HG03097 (cell line): ENCODE results near the gene SMARCAD1.

Experiments
- ATAC-seq: cut with Tn5 transposase; IDR thresholded peaks from one replicate; pipeline ENCODE4 v1.9.1; 2021; ENCODE audit not compliant: unreplicated experiment, low FRiP score

The SMARCAD1 gene

DNA sequence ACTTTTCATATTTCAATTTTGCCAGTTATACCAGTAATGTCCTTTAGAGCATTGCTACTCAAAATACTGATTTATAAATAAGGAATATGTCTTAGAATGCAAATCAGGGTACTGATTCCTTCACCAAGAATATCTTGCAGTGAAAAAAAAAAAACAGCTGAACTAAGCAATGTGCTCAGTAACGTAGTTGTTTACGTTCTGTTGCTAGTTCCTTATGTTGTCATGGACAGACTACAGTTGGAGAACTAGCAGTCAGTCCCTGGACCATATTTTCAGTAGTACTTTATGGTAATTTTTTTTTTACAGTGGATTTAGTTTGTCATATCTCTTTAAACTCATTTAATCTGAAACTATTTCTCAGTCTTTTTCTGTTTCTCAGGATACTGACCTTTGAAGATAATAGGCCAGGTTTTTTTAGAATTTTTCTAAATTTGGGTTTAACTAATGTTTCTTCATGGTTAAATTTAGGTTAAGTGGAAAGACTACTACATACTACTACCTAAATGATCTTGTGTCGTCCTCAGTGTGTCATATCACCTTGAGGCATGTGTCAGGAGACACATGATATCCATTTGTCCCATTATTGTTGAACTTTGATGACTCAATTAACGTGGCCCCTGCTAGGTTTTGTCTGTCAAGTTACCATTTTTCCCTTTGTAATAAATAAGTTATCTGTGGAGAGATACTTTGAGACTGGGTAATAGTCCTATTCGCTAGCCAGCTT is 21.0 kb downstream of the SMARCAD1 start:
- no peak for ATAC-seq

DNA sequence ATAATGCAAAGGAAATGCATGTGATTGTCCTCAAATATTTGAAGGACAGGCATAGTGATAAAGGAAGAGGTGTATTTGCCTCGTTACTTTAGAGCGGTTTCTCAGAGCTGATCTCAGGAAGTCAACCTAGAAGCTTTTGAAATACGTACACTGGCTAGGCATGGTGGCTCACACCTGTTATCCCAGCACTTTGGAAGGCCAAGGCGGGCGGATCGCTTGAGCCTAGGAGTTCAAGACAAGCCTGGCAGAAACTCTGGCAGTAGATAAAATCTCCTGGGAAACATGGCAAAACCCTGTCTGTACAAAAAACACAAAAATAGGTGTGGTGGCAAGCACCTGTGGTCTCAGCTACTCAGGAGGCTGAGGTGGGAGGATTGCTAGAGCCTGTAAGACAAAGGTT is 24.9 kb downstream of the SMARCAD1 start:
- no peak for ATAC-seq

DNA sequence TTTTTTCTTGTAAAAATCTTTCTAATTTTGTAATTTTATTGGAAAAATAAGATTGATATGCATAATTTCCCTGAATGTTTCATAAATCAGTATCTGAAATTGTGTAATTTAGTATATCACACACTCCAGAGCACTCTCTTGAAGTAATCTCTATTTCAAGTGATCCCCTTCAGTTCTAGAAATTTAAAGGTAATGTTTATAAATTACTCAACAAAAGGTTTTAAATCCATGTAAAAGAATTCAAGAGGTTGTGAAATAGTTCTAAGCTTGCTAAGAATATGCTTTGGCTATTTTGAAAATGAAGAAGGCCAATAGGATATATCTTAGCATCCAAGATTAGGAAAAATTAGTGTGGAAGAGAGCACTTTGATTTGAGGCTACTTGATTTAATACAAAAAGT is 28.2 kb downstream of the SMARCAD1 start:
- ATAC-seq: no peak

DNA sequence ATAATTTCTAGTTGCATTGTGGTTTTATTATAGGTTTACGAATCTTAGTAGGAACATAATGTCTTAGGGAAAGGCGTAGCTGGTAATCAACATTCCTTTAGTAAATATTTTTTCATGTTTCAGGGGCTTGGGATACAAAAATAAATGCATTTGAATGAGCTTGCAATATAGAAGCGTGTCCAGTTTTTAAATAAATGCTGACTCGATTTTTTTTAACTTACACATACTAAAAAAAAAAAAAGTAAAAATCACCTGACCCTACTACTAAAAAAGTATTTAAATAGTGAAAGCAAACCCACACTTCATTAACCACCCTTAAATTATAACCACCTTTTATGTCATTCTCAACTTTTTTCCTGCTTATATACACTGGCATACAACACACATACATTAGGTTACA is 29.6 kb downstream of the SMARCAD1 start:
- no peak for ATAC-seq

DNA sequence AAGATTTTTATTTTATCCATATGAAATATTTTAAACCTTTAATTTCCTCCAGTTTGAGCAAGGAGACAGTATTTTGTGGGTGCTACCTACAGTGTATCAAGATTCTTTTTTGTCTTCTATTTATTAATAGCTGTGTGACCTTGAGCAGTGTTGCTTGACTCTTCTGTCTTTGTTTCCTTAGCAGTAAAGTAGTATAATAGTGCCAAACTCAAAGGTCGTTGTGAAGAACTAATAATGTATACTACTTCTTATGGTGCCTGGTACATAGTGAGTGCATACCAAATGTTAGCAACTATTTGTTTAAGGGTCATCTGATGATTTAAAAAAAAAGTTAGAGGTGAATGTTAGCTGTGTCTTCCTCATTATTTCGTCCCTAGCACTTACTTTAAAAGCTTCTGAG is 30.5 kb downstream of the SMARCAD1 start:
- ATAC-seq: no peak

DNA sequence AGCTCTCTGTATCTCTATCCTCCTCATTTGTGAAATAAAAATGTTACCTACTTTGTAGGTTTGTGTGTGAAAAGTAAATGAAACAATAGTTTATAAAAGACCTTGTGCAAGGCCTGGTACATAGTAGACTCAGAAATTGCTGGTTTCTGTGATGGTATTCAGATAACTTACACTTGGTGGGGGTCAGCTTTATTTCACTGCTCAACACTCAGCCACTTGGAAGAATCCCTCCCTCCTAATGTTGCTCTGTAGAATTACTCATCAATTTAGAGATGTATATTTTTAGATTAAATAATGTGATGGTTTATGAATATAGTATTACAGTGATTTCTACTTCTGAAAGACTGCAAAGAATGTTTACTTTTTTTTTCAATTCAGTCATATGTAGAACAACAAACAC is 32.7 kb downstream of the SMARCAD1 start:
- no peak for ATAC-seq

DNA sequence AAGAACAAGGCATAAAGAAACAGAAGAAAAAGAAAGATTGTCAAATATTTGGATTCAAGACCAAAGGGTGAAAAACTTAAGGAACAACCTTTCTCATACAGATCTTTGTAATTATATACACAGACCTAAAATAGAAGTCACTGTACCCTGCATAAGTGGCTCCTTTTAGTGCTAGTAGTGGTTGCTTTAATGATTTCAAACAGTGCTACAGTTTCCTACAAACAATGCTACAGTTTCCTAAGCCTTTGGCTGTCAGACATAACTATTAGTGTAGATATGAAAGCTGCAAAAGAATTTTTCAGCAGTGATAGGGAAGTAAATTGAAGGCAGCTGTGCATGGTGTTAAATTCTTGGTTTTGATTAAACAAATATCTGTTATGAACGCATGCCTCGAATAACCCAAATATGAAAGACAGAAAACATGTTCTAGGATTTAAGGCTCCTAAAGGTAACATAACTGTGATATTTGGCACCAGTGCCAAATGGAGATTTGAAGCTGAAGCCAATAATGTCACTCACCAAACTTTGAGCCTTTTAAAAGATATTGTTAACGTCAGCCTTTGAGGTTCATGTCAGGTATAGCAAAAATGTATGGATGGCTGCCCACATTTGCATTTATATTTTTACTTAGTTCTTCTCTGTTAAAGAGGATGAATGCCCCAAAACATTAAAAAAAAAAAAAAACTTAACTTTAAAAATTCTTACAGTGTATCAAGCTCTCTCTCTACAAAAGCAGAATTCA is 36.6 kb downstream of the SMARCAD1 start:
- ATAC-seq: no peak

DNA sequence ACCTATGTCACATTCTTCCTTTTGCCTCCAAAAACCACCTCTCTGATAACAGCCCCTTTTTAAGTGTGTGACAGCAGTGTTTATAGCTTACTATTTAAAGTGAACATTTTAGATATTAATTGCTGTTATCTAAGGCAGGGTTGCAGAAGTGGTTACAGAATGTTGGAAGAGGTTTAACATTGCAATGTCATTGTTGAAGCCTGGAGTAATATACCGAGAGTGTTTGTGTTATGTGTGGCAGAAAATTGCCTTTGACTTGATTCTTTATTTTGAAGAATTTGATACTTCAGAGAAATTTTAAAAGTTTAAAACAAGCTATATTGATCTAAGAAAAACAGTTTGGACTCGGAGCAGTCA is 37.1 kb downstream of the SMARCAD1 start:
- ATAC-seq: no peak

DNA sequence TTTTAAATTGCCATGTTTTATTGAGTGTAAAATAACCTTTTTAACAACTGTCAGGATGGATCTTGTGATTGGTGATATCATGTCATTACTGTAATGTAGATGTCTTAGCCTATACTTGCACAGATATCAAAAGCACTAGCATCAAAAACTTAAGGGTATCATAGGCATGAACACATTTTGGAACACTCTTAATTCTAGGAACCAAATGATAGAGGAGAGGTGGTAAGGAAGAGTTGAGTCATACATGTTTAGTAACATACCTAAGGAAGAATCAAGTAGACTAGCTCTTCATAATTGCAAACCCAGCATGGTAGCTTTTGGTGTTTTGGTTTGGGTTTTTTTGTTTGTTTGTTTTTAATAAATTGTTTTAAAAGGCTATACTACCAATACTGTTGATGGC is 43.4 kb downstream of the SMARCAD1 start:
- ATAC-seq: no peak

DNA sequence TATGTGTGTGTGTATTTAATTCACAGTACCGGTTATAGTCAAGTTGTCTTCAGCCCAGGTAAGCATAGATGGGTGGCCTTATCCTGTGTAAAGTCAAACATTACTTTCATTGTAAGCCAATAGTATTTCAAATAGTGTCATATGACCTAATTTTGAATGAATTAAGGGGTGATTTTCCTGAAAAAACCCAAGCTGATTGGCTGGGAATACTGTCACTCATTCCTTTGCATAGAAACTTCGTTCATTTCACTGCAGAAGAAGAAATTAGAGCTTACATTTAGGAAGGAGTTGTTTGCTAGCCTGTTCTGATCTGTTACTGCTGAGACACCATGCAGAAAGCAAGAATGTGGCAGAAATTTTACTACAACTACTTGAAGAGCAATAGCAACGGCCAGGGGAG is 45.4 kb downstream of the SMARCAD1 start:
- ATAC-seq: no peak

DNA sequence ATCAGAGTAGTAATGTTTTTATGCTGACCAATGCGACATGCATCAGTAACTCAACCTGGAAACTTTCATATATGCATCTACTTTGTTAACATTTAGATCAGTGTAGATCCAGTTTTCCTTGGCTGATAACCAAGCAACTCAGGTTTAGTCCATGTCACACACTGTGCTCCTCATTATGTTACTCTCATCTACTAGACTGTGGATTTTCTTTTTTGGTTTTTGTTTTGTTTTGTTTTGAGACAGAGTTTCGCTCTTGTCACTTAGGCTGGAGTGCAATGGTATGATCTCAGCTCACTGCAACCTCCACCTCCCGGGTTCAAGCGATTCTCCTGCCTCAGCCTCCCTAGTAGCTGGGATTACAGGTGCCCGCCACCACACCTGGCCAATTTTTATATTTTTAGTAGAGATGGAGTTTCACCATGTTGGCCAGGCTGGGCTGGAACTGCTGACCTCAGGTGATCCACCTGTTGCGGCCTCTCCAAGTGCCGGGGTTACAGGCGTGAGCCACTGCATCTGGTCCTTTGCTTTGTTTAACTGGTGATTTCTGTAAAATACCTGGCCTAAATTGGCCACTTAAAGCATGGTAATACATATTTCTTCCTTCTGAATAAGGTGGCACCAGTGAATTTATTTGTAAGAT is 48.6 kb downstream of the SMARCAD1 start:
- ATAC-seq: no peak

DNA sequence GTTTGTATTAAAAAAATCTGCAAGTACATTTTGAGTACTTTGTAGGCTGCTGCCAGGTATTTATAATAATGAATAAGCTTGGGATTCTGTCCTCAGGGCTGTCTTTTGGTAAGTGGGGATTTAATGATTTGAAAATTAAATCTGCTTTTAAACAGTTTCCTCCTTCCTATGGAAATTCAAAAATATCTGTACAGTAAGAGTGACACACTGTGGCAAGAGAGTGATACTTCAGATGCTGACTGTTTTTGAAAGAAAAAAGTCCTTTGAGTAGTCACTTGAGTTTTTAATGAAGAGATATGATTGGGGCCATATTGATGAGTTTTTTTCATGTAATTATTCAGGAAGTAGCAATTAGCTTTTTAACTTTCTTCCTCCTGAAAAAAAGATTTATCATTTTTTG is 49.2 kb downstream of the SMARCAD1 start:
- ATAC-seq: no peak

DNA sequence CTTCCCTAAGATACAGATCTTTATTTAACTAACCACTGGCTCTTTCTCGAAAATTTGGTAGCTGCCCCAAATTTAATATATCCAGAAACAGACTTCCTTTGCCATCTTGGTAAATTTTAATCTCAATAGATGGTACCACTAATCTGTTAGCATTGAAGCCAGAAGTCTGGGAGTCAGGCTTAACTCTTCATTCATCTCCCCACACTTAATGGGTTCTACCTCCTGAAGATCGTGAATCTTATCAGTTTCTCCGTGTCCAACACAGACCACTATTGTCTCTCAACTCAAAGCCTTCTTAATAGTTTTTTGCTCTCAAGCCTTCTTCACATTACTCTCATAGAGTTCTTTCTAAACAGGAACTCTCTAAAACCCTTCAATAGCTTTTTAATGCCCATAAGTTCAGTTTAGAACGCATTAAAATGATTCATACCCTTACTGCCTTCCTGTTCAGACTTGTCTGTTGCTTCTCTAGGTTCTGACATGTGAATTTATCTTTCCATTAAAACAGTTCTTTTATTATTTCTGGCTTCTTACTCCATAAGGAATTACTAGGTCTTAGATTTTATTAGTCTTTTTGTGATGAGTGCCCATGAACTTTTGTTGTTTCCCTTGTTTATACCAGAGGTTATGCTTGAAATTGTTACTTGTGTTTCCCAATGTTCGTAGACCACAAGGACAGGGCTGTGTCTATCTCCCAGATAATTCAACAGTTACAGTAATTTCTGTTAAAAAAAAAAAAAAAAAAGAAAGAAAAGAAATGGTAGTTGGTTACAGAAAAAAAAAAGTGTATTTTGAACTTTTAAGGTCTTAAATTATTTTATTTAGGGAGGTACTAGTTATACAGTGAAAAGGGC is 54.7 kb downstream of the SMARCAD1 start:
- ATAC-seq: no peak

DNA sequence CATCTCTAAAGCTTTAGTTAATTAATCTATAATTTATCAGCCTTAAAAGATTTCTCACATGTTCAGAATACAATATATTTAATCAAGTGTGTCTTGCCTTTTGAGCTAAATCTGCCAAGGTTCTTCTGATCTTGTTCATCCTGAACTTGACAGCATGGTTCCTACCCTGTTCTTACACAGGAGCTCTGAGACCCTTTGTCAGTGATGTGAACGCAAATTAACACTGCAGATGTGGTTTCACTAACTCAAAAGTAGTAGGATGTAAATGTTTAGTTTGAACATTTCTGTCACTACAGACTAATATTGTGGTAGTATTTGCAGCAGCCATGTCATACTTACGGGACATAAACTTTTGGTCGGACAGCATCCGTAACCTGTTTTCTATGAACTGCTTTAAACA is 59.4 kb downstream of the SMARCAD1 start:
- no peak for ATAC-seq

DNA sequence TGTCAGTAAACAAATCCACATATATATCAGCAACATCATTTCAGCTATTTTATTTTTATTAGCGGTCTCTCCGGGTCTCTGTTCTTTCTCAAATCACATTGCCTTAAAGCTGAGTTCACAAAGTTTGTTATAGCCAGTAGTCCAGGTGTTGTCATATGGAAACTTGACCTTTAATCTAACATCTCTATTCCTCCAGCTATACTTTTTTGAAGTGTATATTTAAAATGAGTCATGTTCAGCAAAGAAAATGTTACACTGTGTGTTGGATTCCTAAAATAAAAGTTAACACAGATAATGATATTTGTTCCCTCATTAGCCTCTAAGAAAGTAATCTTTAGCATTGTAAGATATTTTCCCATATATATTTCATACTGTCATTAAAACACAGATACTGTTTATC is 63.6 kb downstream of the SMARCAD1 start:
- no peak for ATAC-seq

DNA sequence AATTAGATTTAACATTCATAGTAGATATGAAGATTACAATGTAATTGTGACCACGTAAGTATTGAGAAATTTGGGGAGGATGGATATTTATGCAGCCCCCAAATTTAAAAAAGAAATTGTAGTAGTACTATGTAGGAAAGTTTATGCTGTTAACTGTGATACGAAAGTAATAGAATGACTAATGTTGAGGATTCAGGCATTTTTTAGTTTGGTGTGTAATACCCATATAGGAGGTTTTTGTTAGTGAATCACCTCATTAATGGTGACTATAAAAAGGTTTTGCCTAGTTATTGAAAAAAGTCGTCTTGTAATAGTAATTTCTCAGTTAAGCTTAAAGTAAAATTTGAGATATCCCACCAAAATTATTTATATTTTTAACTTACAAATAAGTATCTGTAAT is 67.2 kb downstream of the SMARCAD1 start:
- no peak for ATAC-seq

DNA sequence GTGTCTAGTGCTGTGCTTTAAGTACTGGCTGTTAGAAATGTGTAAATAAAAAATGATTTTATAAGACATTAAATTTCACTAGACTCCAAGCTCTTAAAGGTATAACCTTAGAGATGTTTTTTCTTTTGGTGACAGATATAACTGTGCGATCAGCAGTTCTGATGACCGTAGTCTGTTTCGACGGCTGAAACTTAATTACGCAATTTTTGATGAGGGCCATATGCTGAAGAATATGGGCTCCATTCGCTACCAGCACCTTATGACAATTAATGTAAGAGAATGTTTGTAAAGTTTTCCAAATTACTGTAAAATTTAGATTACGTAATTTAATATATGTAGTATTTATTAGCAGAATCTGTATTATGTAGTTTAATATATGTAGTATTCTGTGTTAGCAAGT is 68.5 kb downstream of the SMARCAD1 start:
- ATAC-seq: no peak

DNA sequence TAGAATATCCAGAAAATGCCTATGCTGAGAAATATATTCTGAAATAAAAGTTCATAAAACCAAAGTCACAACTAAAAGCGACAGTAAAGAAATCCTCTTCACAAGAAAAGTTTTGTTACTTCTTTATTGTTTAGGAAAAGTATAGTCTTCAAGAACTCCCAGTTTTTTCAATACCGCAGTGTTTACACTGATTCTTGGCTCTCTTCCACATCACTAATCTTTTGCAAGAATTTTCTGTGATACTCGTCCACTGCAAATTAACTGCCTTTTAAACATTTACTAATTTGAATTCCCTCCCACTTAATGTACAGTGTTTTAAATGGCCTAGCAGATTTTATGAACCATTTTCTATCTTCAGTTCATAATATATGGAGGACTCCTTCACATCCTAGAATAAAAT is 69.9 kb downstream of the SMARCAD1 start:
- no peak for ATAC-seq

DNA sequence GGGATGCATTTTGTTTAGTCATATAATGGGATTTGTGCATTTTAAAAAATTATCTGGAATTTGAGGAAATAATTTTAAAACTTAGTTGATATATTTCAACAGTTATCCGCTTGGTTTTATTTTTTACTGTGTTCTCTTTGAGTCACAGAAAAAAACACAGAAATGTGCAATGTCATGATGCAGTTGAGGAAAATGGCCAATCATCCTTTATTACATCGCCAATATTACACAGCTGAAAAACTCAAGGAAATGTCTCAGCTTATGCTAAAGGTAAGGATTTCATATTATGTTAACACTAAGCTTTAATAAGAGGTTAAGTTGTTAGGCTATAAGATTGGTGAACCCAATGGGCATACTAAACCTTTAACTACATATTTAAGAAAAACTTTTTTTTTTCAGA is 71.1 kb downstream of the SMARCAD1 start:
- no peak for ATAC-seq

DNA sequence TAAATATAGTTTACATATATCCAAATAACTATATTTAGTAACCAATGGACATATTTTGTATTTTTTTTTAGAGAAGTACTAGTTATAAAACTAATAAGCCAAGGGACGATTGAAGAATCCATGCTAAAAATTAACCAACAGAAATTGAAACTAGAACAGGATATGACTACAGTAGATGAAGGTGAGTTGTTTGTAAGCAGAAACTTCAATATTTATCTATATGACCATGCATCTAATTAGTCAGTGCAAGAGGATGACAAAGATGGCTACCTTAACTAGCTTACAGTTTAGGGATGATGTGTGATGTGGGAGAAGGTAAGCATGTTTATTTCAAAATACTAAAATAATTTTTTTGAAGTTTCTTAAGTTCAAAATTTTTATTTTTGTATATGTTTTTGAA is 77.2 kb downstream of the SMARCAD1 start:
- no peak for ATAC-seq

DNA sequence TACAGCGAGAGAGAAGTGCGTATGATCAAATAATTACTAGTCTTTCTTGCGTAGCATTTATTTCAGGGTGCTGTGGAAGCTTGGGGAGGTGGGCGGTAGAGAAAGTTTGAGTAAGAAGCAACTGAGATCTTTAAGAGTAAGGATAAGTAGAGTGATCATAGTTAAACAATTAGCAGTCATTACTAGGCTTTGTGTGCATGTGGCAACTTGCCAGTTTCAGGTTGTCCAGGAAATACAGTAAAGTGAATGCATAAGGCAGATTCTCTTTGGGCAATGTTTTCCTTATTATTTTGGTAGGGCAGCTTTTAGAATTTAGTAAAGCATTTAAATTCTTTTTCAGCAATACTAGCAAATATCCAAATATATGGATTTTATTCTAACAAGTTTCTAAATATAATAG is 78.0 kb downstream of the SMARCAD1 start:
- no peak for ATAC-seq
